NB4 (cell line): ENCODE measurements around the gene MAPRE3.

Source experiments
- MYC ChIP-seq: IDR thresholded peaks from 2 replicates; pipeline ENCODE4 v1.6.1; 2011; ENCODE audit warnings: low read depth, low read length
- POLR2A ChIP-seq: IDR thresholded peaks from 2 replicates; pipeline ENCODE4 v1.6.1; 2011; ENCODE audit warnings: mild to moderate bottlenecking; ENCODE audit not compliant: insufficient read length; ENCODE audit errors: extremely low read depth
- TF ChIP-seq, protein P1 (sequence below): IDR thresholded peaks from one replicate; pipeline ENCODE4 v1.5.1; 2012; ENCODE audit warnings: low read depth, low read length
- TF ChIP-seq, protein P2 (sequence below): IDR thresholded peaks from 2 replicates; pipeline ENCODE4 v1.6.1; 2011; ENCODE audit warnings: low read depth, low read length

DNA sequence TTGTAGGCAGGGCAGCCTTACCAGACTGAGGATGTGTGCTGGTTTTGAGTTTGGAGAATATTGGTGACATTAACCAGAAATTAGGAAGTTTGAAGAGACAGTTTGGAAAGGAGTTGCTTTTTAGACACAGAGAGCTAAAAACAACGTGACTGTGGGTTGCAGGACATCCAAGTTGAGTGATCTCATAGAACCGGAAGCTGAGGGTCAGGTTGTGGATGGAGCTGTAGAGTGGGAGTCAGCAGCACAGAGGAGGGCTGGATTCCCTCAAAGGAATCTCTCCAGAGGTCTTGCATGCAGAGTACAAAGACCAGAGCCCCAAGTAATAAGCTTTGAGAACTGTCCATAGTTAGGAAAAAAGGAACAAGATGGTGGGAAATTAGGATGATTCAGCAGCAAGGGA, 9.3 kb downstream of the MAPRE3 start:
- TF ChIP-seq, protein P1, sequence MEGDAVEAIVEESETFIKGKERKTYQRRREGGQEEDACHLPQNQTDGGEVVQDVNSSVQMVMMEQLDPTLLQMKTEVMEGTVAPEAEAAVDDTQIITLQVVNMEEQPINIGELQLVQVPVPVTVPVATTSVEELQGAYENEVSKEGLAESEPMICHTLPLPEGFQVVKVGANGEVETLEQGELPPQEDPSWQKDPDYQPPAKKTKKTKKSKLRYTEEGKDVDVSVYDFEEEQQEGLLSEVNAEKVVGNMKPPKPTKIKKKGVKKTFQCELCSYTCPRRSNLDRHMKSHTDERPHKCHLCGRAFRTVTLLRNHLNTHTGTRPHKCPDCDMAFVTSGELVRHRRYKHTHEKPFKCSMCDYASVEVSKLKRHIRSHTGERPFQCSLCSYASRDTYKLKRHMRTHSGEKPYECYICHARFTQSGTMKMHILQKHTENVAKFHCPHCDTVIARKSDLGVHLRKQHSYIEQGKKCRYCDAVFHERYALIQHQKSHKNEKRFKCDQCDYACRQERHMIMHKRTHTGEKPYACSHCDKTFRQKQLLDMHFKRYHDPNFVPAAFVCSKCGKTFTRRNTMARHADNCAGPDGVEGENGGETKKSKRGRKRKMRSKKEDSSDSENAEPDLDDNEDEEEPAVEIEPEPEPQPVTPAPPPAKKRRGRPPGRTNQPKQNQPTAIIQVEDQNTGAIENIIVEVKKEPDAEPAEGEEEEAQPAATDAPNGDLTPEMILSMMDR = no peak
- TF ChIP-seq POLR2A = no peak
- TF ChIP-seq, protein P2, sequence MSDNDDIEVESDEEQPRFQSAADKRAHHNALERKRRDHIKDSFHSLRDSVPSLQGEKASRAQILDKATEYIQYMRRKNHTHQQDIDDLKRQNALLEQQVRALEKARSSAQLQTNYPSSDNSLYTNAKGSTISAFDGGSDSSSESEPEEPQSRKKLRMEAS = no peak
- no peak for TF ChIP-seq MYC
